ENCODE data around the gene GPR39.

The GPR39 gene

DNA sequence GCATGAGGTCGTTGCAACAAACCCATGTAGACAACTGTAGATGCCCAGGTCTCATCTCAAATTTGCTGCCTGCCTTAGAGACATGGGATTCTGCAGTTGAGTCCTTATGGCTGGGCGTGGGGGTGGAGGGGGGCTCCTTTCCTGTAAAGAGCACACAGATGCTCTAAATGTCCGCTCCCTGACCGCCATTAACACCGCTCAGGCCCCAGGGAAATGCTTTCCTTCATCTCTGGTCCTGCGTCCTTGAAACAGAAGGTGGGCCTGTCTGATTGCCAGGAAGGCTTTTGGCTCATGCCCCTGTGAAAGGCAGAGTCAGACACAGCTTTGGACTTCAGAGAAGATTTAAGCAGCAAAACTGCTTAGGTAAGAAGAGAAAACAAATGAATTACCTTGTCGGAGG, 25.7 kb downstream of the GPR39 start:
- no peak for DNase-seq (ENCODE audit: low read depth in 2 of 2)

GRCh38 chr2:132443106-132443505, 26.5 kb downstream of the GPR39 start:
- no peak for DNase-seq (ENCODE audit: low read depth in 2 of 2)

GRCh38 chr2:132446444-132446843, 29.8 kb downstream of the GPR39 start:
- no peak for DNase-seq (ENCODE audit: low read depth in 2 of 2)

DNA sequence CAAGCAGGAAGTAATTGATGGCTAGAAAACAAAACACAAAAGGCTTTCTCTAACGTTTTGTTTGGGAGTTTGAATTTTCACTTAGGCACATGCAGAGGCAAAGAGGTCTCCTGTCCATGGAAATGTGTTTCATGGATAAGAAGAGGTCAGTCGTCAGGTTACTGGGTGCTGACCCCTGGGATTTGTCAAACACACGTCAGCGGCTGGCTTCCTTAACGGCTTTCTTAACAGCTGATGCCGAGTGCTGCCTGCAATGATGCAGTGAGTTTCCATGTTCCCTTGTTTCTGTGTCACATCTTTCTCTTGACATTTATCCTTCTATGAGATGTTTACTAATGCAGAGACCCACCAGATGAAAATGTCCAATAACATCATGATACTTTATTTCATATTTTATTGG, 31.7 kb downstream of the GPR39 start:
- DNase-seq (ENCODE audit: low read depth in 2 of 2), result no peak

GRCh38 chr2:132448771-132449170, 32.2 kb downstream of the GPR39 start:
- DNase-seq (ENCODE audit: low read depth in 2 of 2), result no peak

- DNase-seq (ENCODE audit: low read depth in 2 of 2), result no peak
Observed at GRCh38 chr2:132449868-132450267, 33.3 kb downstream of the GPR39 start.

GRCh38 chr2:132460781-132461180, 44.2 kb downstream of the GPR39 start:
- DNase-seq (ENCODE audit: low read depth in 2 of 2), result no peak

GRCh38 chr2:132462236-132462635, 45.6 kb downstream of the GPR39 start:
- DNase-seq (ENCODE audit: low read depth in 2 of 2), result no peak

DNA sequence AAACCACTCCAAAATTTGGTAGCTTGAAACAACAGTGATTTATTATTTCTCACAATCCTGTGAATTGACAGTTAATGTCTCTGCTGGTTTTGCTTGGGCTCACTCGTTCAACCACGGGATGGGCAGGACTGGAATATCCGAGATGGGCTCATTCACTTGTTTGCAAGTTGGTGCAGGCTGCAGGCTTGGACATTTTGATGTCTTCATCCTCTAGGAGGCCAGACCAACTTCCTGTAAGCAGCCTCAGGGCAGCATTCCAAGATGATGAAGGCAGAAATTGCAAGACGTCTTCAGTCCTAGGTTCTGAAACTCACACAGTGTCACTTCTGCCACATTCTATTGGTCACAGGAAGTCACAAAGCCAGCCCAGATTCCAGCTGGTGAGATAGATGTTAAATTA, 47.1 kb downstream of the GPR39 start:
- DNase-seq (ENCODE audit: low read depth in 2 of 2), result no peak

GRCh38 chr2:132465917-132466316, 49.3 kb downstream of the GPR39 start:
- DNase-seq (ENCODE audit: low read depth in 2 of 2), result no peak

DNA sequence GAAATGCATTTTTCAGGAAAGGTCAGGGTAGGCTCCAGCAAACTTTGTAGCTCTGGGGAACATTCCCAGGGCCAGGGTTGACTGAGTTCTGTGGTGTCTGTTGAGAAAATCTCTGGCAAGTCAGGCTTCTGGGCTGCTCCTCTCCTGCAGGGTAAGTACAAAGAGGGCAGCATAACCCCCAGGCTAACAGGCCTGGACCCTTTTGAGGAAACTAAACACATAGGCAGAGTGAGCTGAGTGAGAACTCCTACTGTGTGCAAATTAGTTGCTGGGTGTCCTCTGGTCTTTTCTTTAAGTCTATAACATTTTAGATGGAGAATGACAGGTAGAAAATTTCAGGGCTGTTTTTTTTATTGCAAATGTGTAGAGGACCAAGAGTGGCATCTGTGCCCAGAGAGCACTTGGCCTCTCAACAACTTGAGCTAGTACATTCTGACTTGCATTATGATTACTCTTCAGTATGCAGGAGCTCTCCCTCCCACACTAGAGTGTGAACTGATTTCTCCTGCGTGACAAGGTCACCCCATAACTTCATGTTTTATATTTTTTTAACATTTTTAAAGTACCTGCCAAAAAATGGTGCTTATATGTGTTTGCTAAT, 49.9 kb downstream of the GPR39 start:
- no peak for DNase-seq (ENCODE audit: low read depth in 2 of 2)

DNA sequence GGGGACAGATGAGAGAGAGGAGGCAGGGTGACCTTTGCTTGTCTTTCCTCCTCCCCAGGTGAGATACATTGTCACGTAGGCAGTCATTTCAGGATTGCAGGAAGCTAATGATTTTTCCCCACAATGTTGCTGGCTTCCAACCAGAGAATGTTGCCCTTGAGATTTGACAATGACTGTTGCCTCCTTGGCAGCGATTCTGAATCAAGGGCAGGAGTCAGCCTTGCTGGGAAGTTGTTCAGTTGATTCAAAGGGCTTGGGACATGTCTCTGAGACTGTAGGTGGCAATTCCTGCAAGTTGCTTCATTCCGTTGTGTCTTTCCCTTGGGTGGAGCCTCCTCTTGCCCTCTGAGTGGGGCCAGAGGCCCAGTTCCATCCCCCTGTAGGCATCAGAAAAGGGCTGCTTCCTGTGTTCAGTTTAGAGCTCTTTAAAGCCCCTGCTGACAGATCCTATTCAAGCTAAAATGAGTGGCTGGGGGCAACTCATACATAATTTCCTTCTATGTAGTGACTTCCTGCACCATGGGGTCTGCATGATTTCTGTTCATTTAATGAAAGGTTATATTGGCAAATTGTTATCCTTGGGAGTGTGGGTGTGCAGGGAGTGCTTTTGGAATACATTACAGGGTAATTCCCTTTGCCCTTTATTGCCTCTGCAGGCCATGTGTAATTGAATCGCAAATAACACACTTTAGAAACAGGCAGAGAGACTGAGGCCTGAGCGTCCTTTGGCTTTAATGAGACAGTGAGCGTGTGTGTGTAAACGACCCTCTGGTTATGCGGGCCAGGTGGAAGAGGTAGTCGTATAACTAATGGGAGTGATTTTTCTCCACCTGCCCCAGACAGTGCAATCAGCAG, 52.4 kb downstream of the GPR39 start:
- no peak for DNase-seq (ENCODE audit: low read depth in 2 of 2)

DNA sequence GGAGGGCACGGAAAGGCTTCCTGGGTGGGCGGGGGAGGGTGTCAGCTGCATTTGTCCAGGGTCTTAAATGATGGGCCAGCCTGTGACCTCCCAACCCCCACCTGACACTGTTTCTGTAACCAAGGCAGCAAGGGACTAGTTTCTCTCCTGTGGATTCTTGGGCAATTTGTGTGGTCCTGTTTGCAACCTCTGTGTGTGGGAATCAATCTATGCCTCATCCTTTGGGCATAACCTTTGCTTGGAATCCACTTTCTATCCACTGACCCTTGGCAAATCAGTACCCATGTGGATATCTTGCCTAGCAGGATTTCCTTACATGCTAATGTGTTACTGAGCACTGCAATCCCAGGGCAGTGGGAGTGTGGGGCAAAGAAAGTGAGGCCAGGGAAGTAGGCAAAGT, 54.1 kb downstream of the GPR39 start:
- DNase-seq (ENCODE audit: low read depth in 2 of 2), result no peak

- DNase-seq (ENCODE audit: low read depth in 2 of 2), result no peak
Observed at GRCh38 chr2:132473174-132473883, 56.7 kb downstream of the GPR39 start.

DNA sequence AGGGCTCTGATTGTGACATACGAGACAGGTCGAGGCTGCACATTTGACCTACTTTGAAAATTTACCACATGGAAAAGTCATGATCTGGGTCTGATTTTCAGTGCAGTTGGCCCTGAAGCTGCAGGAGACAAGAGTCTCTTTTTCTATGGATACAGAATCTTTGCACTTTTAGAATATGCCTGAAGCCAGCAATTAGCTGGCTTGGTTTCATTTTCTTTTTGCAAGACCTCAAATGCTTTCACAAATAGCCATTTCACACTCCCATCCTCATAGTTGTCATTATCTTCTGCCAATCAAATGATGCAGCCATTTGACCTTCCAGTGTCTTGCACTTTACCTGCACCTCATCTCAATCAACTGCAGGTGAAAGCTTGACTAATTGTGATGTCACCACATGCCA, 59.0 kb downstream of the GPR39 start:
- no peak for DNase-seq (ENCODE audit: low read depth in 2 of 2)

GRCh38 chr2:132477436-132477835, 60.8 kb downstream of the GPR39 start:
- no peak for DNase-seq (ENCODE audit: low read depth in 2 of 2)

DNA sequence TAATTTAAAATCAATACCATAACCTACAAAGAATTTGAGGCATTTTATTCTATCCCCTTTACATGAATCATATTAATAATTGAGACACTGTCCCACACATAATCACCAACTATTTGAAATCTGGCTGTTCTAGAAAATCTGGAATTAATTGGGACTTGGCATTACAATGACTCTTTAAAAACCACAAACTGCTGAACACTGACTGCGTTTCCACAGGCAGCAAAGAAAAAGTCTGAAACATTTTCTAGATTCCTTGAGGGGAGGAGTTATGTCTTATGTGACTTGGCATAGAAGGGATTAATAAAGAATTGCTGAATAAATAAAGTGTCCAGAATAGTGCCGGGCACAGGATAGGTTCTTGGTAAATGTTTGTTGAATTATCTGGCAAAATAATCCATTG, 61.4 kb downstream of the GPR39 start:
- no peak for DNase-seq (ENCODE audit: low read depth in 2 of 2)

- DNase-seq (ENCODE audit: low read depth in 2 of 2), result no peak
Observed at GRCh38 chr2:132478461-132479105, 62.0 kb downstream of the GPR39 start.

GRCh38 chr2:132479155-132479554, 62.5 kb downstream of the GPR39 start:
- DNase-seq (ENCODE audit: low read depth in 2 of 2), result no peak

- DNase-seq (ENCODE audit: low read depth in 2 of 2), result no peak
Observed at GRCh38 chr2:132482821-132483220, 66.2 kb downstream of the GPR39 start.

DNA sequence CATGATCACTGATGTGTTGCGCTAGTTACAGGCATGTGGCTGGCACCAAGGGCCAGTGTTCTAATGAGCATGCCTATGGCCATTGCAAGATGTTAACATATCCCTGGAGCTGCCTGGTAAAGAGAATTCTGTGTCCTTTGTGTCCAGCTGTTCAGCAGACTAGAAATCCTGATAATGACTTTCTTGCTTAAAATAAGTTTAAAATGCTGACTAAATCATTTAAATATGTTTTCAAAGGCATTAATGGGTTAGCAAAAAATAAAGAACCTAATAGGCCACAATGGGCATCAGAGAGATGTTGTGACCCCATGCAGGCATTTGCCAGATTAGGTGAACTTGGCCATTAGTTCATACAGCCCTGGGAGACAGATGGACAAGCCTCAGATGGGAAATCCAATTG, 67.5 kb downstream of the GPR39 start:
- no peak for DNase-seq (ENCODE audit: low read depth in 2 of 2)

GRCh38 chr2:132488491-132488890, 71.9 kb downstream of the GPR39 start:
- DNase-seq (ENCODE audit: low read depth in 2 of 2), result no peak
